Mammary epithelial cell (primary cell): ENCODE data around the gene INTS4.

Source experiments
- EZH2 ChIP-seq: IDR thresholded peaks from 2 replicates; pipeline ENCODE4 v1.6.1; 2012; ENCODE audit warnings: low read length, inconsistent platforms, borderline replicate concordance
- TF ChIP-seq, protein P1 (sequence below), 2 donors: IDR thresholded peaks in 1 of 2; conservative IDR thresholded peaks in 1 of 2; 2 replicates each; pipeline ENCODE4 v1.5.1; 2011 to 2012; ENCODE audit warnings: inconsistent platforms in 2 of 2, low read length in 2 of 2, mild to moderate bottlenecking in 2 of 2, control low read depth in 1 of 2, low read depth in 1 of 2; ENCODE audit not compliant: insufficient read depth in 1 of 2; ENCODE audit errors: extremely low read depth in 1 of 2

DNA sequence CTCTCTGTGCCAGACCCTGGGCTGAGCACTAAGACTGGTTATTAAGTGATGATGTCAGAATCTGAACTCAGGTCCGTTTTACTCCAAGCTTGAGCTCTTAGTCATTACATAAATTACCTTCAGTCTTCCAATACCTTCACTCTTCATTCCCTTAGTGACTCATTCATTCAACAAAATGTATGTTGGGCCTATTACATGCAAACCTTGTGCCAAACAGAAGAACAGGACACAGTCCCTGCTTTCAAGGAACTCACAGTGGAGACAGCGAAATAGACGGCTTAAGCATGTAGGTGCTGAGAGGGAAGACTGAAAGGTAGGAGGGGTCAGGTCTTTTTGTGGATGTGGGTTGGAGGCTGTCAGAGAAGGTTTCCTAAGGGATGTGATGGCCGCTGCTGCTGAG is 25.3 kb upstream of the INTS4 start:
- TF ChIP-seq, protein P1, sequence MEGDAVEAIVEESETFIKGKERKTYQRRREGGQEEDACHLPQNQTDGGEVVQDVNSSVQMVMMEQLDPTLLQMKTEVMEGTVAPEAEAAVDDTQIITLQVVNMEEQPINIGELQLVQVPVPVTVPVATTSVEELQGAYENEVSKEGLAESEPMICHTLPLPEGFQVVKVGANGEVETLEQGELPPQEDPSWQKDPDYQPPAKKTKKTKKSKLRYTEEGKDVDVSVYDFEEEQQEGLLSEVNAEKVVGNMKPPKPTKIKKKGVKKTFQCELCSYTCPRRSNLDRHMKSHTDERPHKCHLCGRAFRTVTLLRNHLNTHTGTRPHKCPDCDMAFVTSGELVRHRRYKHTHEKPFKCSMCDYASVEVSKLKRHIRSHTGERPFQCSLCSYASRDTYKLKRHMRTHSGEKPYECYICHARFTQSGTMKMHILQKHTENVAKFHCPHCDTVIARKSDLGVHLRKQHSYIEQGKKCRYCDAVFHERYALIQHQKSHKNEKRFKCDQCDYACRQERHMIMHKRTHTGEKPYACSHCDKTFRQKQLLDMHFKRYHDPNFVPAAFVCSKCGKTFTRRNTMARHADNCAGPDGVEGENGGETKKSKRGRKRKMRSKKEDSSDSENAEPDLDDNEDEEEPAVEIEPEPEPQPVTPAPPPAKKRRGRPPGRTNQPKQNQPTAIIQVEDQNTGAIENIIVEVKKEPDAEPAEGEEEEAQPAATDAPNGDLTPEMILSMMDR (conservative IDR thresholded peaks at IDR 0.05 in 1 of 2, IDR thresholded peaks at IDR 0.05 in 1 of 2; ENCODE audit: extremely low read depth in 1 of 2, insufficient read depth in 1 of 2, low read depth in 1 of 2, low read length in 2 of 2): no peak
- TF ChIP-seq EZH2: no peak
